H1 (cell line): Measurements from ENCODE around the gene BMP4. TPM values are rescaled to one million over a fixed set of nuclear protein-coding genes. Genes with fewer than 3 reads are reported as not detected.

ENCODE experiments used
- CTCF ChIA-PET: fragments of 300-600 bp; sonication (Branson Sonifier 250); formaldehyde crosslinking; loops from one replicate; lab custom pipeline; 2021; ENCODE audit not compliant: partially characterized antibody; lab: Charles Lee
- POLR2A ChIA-PET: fragments of 300-600 bp; sonication (Branson Sonifier 250); formaldehyde crosslinking; loops from one replicate; lab custom pipeline; 2021; ENCODE audit warnings: inconsistent platforms; ENCODE audit not compliant: partially characterized antibody; lab: Charles Lee
- DNase-seq, 2 experiments: peaks; one replicate each; pipeline versions ENCODE4 v3.0.0 to v3.0.0-alpha.2; 2010 to 2022; ENCODE audit warnings: low spot score in 2 of 2, low read depth in 1 of 2, mixed read lengths in 1 of 2
- FAIRE-seq: peaks from 2 replicates; lab custom pipeline; 2011; peaks lifted over from hg19 to GRCh38; lab: Jason Lieb, UNC
- H2AFZ ChIP-seq: 2 replicates; pipeline ENCODE4 v1.8.1; 2012; ENCODE audit warnings: low read length, inconsistent platforms
- H2AK5ac ChIP-seq: 2 replicates; pipeline ENCODE4 v1.6.1; 2013; ENCODE audit warnings: low read depth, low read length
- H2BK120ac ChIP-seq: replicated peaks from 2 replicates; pipeline ENCODE3; 2013; ENCODE audit warnings: low read depth, low read length, inconsistent platforms
- H2BK12ac ChIP-seq: 2 replicates; pipeline ENCODE4 v1.6.1; 2013; ENCODE audit warnings: low read depth, low read length
- H2BK15ac ChIP-seq: 2 replicates; pipeline ENCODE4 v1.6.1; 2013; ENCODE audit warnings: low read length
- H2BK20ac ChIP-seq: 2 replicates; pipeline ENCODE4 v1.6.1; 2013; ENCODE audit warnings: low read length
- H2BK5ac ChIP-seq: 2 replicates; pipeline ENCODE4 v1.6.1; 2013; ENCODE audit warnings: low read depth, low read length
- H3K14ac ChIP-seq: 2 replicates; pipeline ENCODE4 v1.6.1; 2013; ENCODE audit warnings: inconsistent platforms; ENCODE audit not compliant: insufficient read length
- H3K18ac ChIP-seq: 2 replicates; pipeline ENCODE4 v1.6.1; 2013; ENCODE audit warnings: low read length; ENCODE audit errors: extremely low read depth
- H3K23ac ChIP-seq: 2 replicates; pipeline ENCODE4 v1.6.1; 2013; ENCODE audit warnings: inconsistent platforms; ENCODE audit not compliant: insufficient read length
- H3K23me2 ChIP-seq: 2 replicates; pipeline ENCODE4 v1.6.1; 2013; ENCODE audit warnings: low read depth, low read length
- H3K27ac ChIP-seq: 2 replicates; pipeline ENCODE4 v1.6.1; 2011; ENCODE audit warnings: low read depth, low read length, inconsistent platforms
- H3K27me3 ChIP-seq, 4 experiments: replicated peaks in 1 of 4; 1 replicate in 1 of 4; 2 replicates in 3 of 4; pipeline versions ENCODE4 v1.6.1 to v1.8.1; 2011 to 2013; ENCODE audit warnings: low read length in 3 of 4, mild to moderate bottlenecking in 3 of 4, inconsistent platforms in 2 of 4, mixed read lengths in 2 of 4, moderate library complexity in 1 of 4; ENCODE audit not compliant: control insufficient read depth in 3 of 4, insufficient read depth in 3 of 4; ENCODE audit errors: extremely low read depth in 1 of 4
- H3K36me3 ChIP-seq, 4 experiments: 2 replicates each; pipeline versions ENCODE4 v1.6.1 to v1.8.1; 2011 to 2013; ENCODE audit warnings: mild to moderate bottlenecking in 4 of 4, low read length in 3 of 4, moderate library complexity in 2 of 4, control low read depth in 1 of 4, inconsistent platforms in 1 of 4; ENCODE audit not compliant: insufficient read depth in 4 of 4, control insufficient read depth in 2 of 4
- H3K4ac ChIP-seq: replicated peaks from 2 replicates; pipeline ENCODE3; 2013; ENCODE audit warnings: low read length, low read depth, mixed read lengths, inconsistent platforms; ENCODE audit not compliant: insufficient read length
- H3K4me1 ChIP-seq, 4 experiments: replicated peaks in 1 of 4; 1 replicate in 1 of 4; 2 replicates in 3 of 4; pipeline versions ENCODE4 v1.6.1 to v1.8.1; 2011 to 2013; ENCODE audit warnings: low read length in 3 of 4, inconsistent platforms in 2 of 4, mixed read lengths in 1 of 4; ENCODE audit not compliant: insufficient read depth in 4 of 4, control insufficient read depth in 3 of 4
- H3K4me2 ChIP-seq, 2 experiments: 2 replicates each; pipeline versions ENCODE4 v1.6.1 to v1.8.1; 2011 to 2013; ENCODE audit warnings: low read depth in 2 of 2, low read length in 2 of 2, control low read depth in 1 of 2, inconsistent platforms in 1 of 2, mild to moderate bottlenecking in 1 of 2; ENCODE audit not compliant: insufficient read depth in 1 of 2
- H3K4me3 ChIP-seq, 4 experiments: fragments of 200-600, 300-600 bp in 1 of 4; sonication (generic), shearing (Covaris generic), sonication (Bioruptor Twin) in 1 of 4; 2 replicates each; pipeline versions ENCODE4 v1.5.1 to v1.8.1; 2011 to 2016; ENCODE audit warnings: low read length in 4 of 4, low read depth in 3 of 4, control low read depth in 2 of 4, inconsistent platforms in 2 of 4, mild to moderate bottlenecking in 2 of 4, mixed read lengths in 1 of 4, moderate library complexity in 1 of 4; ENCODE audit not compliant: insufficient read depth in 2 of 4; ENCODE audit errors: extremely low read depth in 1 of 4
- H3K56ac ChIP-seq: replicated peaks from 2 replicates; pipeline ENCODE3; 2013; ENCODE audit warnings: low read depth, mild to moderate bottlenecking, mixed read lengths, low read length, inconsistent platforms; ENCODE audit not compliant: insufficient read length
- H3K79me1 ChIP-seq: 2 replicates; pipeline ENCODE4 v1.6.1; 2013; ENCODE audit warnings: low read depth, low read length, control low read depth
- H3K79me2 ChIP-seq, 2 experiments: 2 replicates each; pipeline versions ENCODE4 v1.6.1 to v1.8.1; 2012 to 2013; ENCODE audit warnings: low read length in 2 of 2, mild to moderate bottlenecking in 2 of 2, inconsistent platforms in 1 of 2; ENCODE audit not compliant: insufficient read depth in 2 of 2, control insufficient read depth in 1 of 2
- H3K9ac ChIP-seq, 4 experiments: replicated peaks in 1 of 4; 1 replicate in 1 of 4; 2 replicates in 3 of 4; pipeline versions ENCODE4 v1.6.1 to v1.8.1; 2011 to 2013; ENCODE audit warnings: low read depth in 3 of 4, low read length in 3 of 4, control low read depth in 2 of 4, mild to moderate bottlenecking in 2 of 4, moderate library complexity in 2 of 4, inconsistent platforms in 1 of 4; ENCODE audit errors: extremely low read depth in 1 of 4
- H3K9me3 ChIP-seq, 2 experiments: 2 replicates each; pipeline versions ENCODE4 v1.6.1 to v1.8.1; 2012 to 2013; ENCODE audit warnings: mild to moderate bottlenecking in 2 of 2, moderate library complexity in 2 of 2, control low read depth in 1 of 2, inconsistent platforms in 1 of 2, low read depth in 1 of 2, low read length in 1 of 2, mixed read lengths in 1 of 2; ENCODE audit not compliant: insufficient read depth in 2 of 2
- H4K20me1 ChIP-seq, 2 experiments: replicated peaks in 1 of 2; 2 replicates each; pipeline versions ENCODE3 to v1.8.1; 2011 to 2013; ENCODE audit warnings: inconsistent platforms in 2 of 2, low read length in 2 of 2, mild to moderate bottlenecking in 1 of 2; ENCODE audit not compliant: insufficient read depth in 2 of 2, control insufficient read depth in 1 of 2
- H4K5ac ChIP-seq: 2 replicates; pipeline ENCODE4 v1.6.1; 2013; ENCODE audit warnings: low read length, low read depth, mixed read lengths, inconsistent platforms; ENCODE audit not compliant: insufficient read length
- H4K8ac ChIP-seq: 2 replicates; pipeline ENCODE4 v1.8.0; 2013; ENCODE audit warnings: mild to moderate bottlenecking, moderate library complexity, low read length, inconsistent platforms; ENCODE audit not compliant: insufficient read depth; ENCODE audit errors: extremely low read depth
- H4K91ac ChIP-seq: replicated peaks from 2 replicates; pipeline ENCODE3; 2013; ENCODE audit warnings: low read length, mixed read lengths, inconsistent platforms; ENCODE audit not compliant: insufficient read length
- BCL11A ChIP-seq, 2 experiments: IDR thresholded peaks; one replicate each; pipeline ENCODE4 v1.6.1; 2011; ENCODE audit warnings: low read depth in 2 of 2, low read length in 2 of 2, mild to moderate bottlenecking in 2 of 2
- CBX5 ChIP-seq: fragments of 300-800, 300-1000 bp; sonication (generic); IDR thresholded peaks from 2 replicates; pipeline ENCODE4 v1.7.1; 2016; ENCODE audit warnings: antibody characterized with exemption, low read length, low read depth
- CEBPB ChIP-seq: IDR thresholded peaks from 2 replicates; pipeline ENCODE4 v1.6.1; 2012; ENCODE audit warnings: low read depth, low read length
- CHD1 ChIP-seq: IDR thresholded peaks from 2 replicates; pipeline ENCODE4 v1.6.1; 2012; ENCODE audit warnings: low read depth, low read length, improper control_type of control experiment
- KDM1A ChIP-seq: fragments of 200-600, 300-600 bp; sonication (generic); IDR thresholded peaks from 2 replicates; pipeline ENCODE4 v1.7.1; 2016; ENCODE audit warnings: mild to moderate bottlenecking, low read length, borderline replicate concordance
- NRF1 ChIP-seq: IDR thresholded peaks from 2 replicates; pipeline ENCODE4 v1.6.1; 2011; ENCODE audit warnings: mild to moderate bottlenecking, low read depth, low read length, improper control_type of control experiment
- POU5F1 ChIP-seq: IDR thresholded peaks from 2 replicates; pipeline ENCODE4 v1.6.1; 2011; ENCODE audit warnings: low read depth, mild to moderate bottlenecking, low read length, moderate library complexity
- RBBP5 ChIP-seq: IDR thresholded peaks from 2 replicates; pipeline ENCODE4 v1.7.1; 2012; ENCODE audit warnings: low read depth, mild to moderate bottlenecking, inconsistent platforms, low read length, moderate library complexity, borderline replicate concordance
- SAP30 ChIP-seq: fragments of 300-600 bp; sonication (generic); IDR thresholded peaks from 2 replicates; pipeline ENCODE4 v1.7.1; 2012; ENCODE audit warnings: low read length, moderate library complexity, mild to moderate bottlenecking, inconsistent platforms; ENCODE audit not compliant: insufficient read depth, insufficient replicate concordance
- SP4 ChIP-seq: IDR thresholded peaks from 2 replicates; pipeline ENCODE4 v1.6.1; 2012; ENCODE audit warnings: low read length, inconsistent platforms
- TAF1 ChIP-seq: IDR thresholded peaks from 2 replicates; pipeline ENCODE4 v1.6.1; 2011; ENCODE audit warnings: mild to moderate bottlenecking, low read depth, low read length
- TBP ChIP-seq: IDR thresholded peaks from 2 replicates; pipeline ENCODE4 v1.6.1; 2011; ENCODE audit warnings: low read depth, low read length, improper control_type of control experiment
- WGBS, 2 experiments: shearing (Covaris generic) in 1 of 2; methylation state at CpG; one replicate each; pipeline versions ENCODE4 v1.1.6 to v1.1.7; 2013 to 2015; ENCODE audit warnings: low lambda C conversion rate in 2 of 2, mixed read lengths in 2 of 2, inconsistent platforms in 1 of 2, low coverage in 1 of 2, missing lambda C conversion rate in 1 of 2; ENCODE audit not compliant: insufficient replicate concordance in 2 of 2, insufficient coverage in 1 of 2, insufficient read length in 1 of 2; ENCODE audit errors: extremely low coverage in 1 of 2, missing lambda C conversion rate in 1 of 2; 5-methylcytosine and 5-hydroxymethylcytosine counted together
- polyA plus RNA-seq, 7 experiments: library from polyadenylated mRNA; depleted of rRNA in 3 of 7; stranded (reverse) in 5 of 7; unstranded in 2 of 7; fragments of >200 nt in 5 of 7; fragments of 200-250 nt in 2 of 7; gene quantifications; 1 replicate in 5 of 7; 2 replicates in 1 of 7; 4 replicates in 1 of 7; pipeline versions ENCODE4 v1.2.1 to v1.2.3, GENCODE V29; 2011 to 2013; ENCODE audit warnings: missing spikeins in 2 of 7, mixed read lengths in 2 of 7
- total RNA-seq: library from RNA; stranded (reverse); fragmentation: NEBNext Ultra II Directional; extraction: Animal tissue kit (Norgen Biotek cat#: 25700); gene quantifications from 2 replicates; pipeline ENCODE4 v1.2.1, GENCODE V29; 2021

Gene BMP4
- total and polyA plus RNA-seq, 2 of the 8 experiments (the other 6 are each of a cell fraction or from before 2014, with no cell fraction given) = 2.3 to 5.4 TPM

DNA sequence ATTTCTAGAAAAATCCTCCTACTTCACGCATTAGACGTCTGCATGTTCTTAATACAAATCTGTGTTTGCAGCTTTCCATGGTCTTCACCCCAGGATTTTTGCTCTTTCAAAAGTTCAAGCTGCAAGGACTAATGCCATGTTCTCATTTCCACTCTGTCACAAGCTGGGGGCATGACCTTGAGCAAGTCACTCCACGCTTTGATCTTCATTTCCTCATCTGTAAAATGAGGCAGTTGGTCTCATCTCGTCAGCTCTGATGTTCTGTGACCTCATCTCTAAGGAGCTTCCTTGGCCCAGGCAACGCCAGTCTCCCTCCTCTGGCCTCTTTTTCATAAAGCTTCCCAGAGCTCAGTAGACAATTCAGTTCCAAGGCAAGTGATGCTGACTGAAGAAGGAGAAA, 18.8 kb upstream of the BMP4 start:
- CTCF ChIA-PET = interaction anchor here (0.7 to 1.3 kb wide), 3 partner anchors 12 to 354 kb away, joined by 3 read pairs; no protein-coding TSS in a partner anchor
- no peak for FAIRE-seq
- Histone ChIP-seq H3K27me3 (peaks cover 0 to 2% (median 0%) of the 10 kb centered on the region in 4 experiments; a peak in 1 of 7 replicates), H3K18ac (no peak overlapping the region), H3K9me3 (no peaks in the 10 kb centered on the region), H3K79me2 (no peaks in the 10 kb centered on the region), H3K4me1 (peaks cover 4 to 15% (median 11%) of the 10 kb centered on the region in 4 experiments; a peak in 6 of 7 replicates), H3K79me1 (no peaks in the 10 kb centered on the region), H3K14ac (no peak overlapping the region), H3K23me2 (no peaks in the 10 kb centered on the region), H2BK20ac (no peak overlapping the region), H3K4me3 (no peak overlapping the region), H3K9ac (no peak overlapping the region), H3K4me2 (no peak overlapping the region), H3K36me3 (no peaks in the 10 kb centered on the region), H4K5ac (no peak overlapping the region), H3K23ac (no peak overlapping the region), H2AK5ac (no peak overlapping the region), H3K4ac (no peak overlapping the region), H2BK5ac (no peak overlapping the region), H2BK15ac (0 out of 2 replicates have a peak overlapping the region, but pooled peaks have one; percentile 3), H3K27ac (no peak overlapping the region), H2BK12ac (no peak overlapping the region), H2AFZ (no peak overlapping the region), H3K56ac (no peak overlapping the region), H4K20me1 (no peaks in the 10 kb centered on the region), H2BK120ac (no peak overlapping the region), H4K91ac (no peak overlapping the region), H4K8ac (no peak overlapping the region)
- TF ChIP-seq BCL11A (IDR thresholded peaks at IDR 0.05; ENCODE audit: low read depth in 2 of 2, low read length in 2 of 2) (no peak), TBP (no peak), SP4 (no peak), KDM1A (no peak), RBBP5 (no peak), TAF1 (no peak), CEBPB (no peak), SAP30 (no peak), CHD1 (no peak), POU5F1 (no peak), NRF1 (no peak), CBX5 (no peak)
- 95% methylated on average over 5 of the region's 5 CpGs; no CpG with 5 or more reads in 1 of the 2 experiments for whole genome bisulfite sequencing, 2 experiments
- POLR2A ChIA-PET = no interaction called here
- DNase-seq = no peak
